Fibroblast of villous mesenchyme (primary cell): ENCODE measurements around the gene GRIA2. TPM values are rescaled to one million over a fixed set of nuclear protein-coding genes. Genes with fewer than 3 reads are reported as not detected.
"Not testable (repeated sequence)": the region's sequence is repeated elsewhere in the genome, so short reads cannot be mapped to it uniquely, and the experiment has no call there.

Experiments
- DNase-seq: peaks from one replicate; pipeline ENCODE4 v3.0.0-alpha.2; 2010; ENCODE audit warnings: low read depth
- H3K4me3 ChIP-seq: 2 replicates; pipeline ENCODE4 v1.5.1; 2011; ENCODE audit warnings: low read depth, mild to moderate bottlenecking, low read length
- CTCF ChIP-seq: IDR thresholded peaks from 2 replicates; pipeline ENCODE4 v1.5.1; 2012; ENCODE audit warnings: low read depth, mild to moderate bottlenecking, low read length; ENCODE audit not compliant: insufficient read depth
- total RNA-seq: library from RNA; depleted of rRNA; stranded (reverse); fragments of >200 nt; gene quantifications from 2 replicates; pipeline ENCODE4 v1.2.3, GENCODE V29; 2012

GRIA2 gene
- total RNA-seq, 1 donor, result not detected

- H3K4me3 ChIP-seq, result no peak overlapping the region
- DNase-seq, result no peak
- TF ChIP-seq CTCF, result no peak
Measured at GRCh38 chr4:157245351-157245750, 24.8 kb downstream of the GRIA2 start.

- no peak overlapping the region for H3K4me3 ChIP-seq
- no peak for TF ChIP-seq CTCF
- DNase-seq, result no peak
Measured at GRCh38 chr4:157246964-157247363, 26.4 kb downstream of the GRIA2 start.

- not testable (repeated sequence) for H3K4me3 ChIP-seq, DNase-seq
Measured at GRCh38 chr4:157258165-157258564, 37.6 kb downstream of the GRIA2 start.

- TF ChIP-seq CTCF, result no peak
- peak; percentile 20 for DNase-seq
- no peak overlapping the region for H3K4me3 ChIP-seq
Measured at GRCh38 chr4:157265281-157265680, 44.8 kb downstream of the GRIA2 start.

GRCh38 chr4:157270108-157270507 is 49.6 kb downstream of the GRIA2 start:
- no peak for DNase-seq
- no peak overlapping the region for H3K4me3 ChIP-seq
- TF ChIP-seq CTCF, result no peak

GRCh38 chr4:157270552-157270951 is 50.0 kb downstream of the GRIA2 start:
- no peak overlapping the region for H3K4me3 ChIP-seq
- DNase-seq, result no peak
- TF ChIP-seq CTCF, result no peak

- no peak for DNase-seq
- TF ChIP-seq CTCF, result no peak
- no peak overlapping the region for H3K4me3 ChIP-seq
Measured at GRCh38 chr4:157271166-157271869, 50.8 kb downstream of the GRIA2 start.
